A549 (cell line): Measurements from ENCODE around the gene GNA12. TPM values are rescaled to one million over a fixed set of nuclear protein-coding genes. Genes with fewer than 3 reads are reported as not detected.
"Not testable (repeated sequence)": the region's sequence is repeated elsewhere in the genome, so short reads cannot be mapped to it uniquely, and the experiment has no call there.

Experiments
- ATAC-seq, 2 experiments: fragments of 200-7000 bp in 1 of 2; fragments of >200 bp in 1 of 2; cut with Nextera tagmentation in 1 of 2; cut with Tn5 transposase in 1 of 2; 3 replicates each; pipeline versions ENCODE4 v1.8.0 to v1.9.1; 2018 to 2020; ENCODE audit warnings: mild to moderate bottlenecking in 1 of 2, moderate library complexity in 1 of 2
- CTCF ChIA-PET: fragments of 300-600 bp; sonication (Branson Sonifier 250); formaldehyde crosslinking; extraction: SDS; loops from one replicate; lab custom pipeline; 2021; ENCODE audit warnings: antibody characterized with exemption, inconsistent platforms; lab: Yijun Ruan, JAX
- POLR2A ChIA-PET: fragments of 350-600 bp; formaldehyde crosslinking; extraction: SDS; loops from one replicate; lab custom pipeline; 2021; ENCODE audit warnings: antibody characterized with exemption, inconsistent platforms; lab: Yijun Ruan, JAX
- DNase-seq, 2 experiments: peaks; one replicate each; pipeline versions ENCODE4 v3.0.0 to v3.0.0-alpha.2; 2011 to 2016; ENCODE audit warnings: low read depth in 1 of 2, low spot score in 1 of 2
- FAIRE-seq: peaks from 2 replicates; lab custom pipeline; 2011; peaks lifted over from hg19 to GRCh38; lab: Jason Lieb, UNC
- H3K27ac ChIP-seq, 2 experiments: fragments of >200 bp; sonication (Bioruptor Twin); formaldehyde crosslinking; 3 replicates each; pipeline ENCODE4 v1.5.1; 2016 to 2017
- H3K4me1 ChIP-seq: fragments of >200 bp; sonication (Bioruptor Twin); formaldehyde crosslinking; 3 replicates; pipeline ENCODE4 v1.6.1; 2016
- H3K4me2 ChIP-seq: fragments of >200 bp; sonication (Bioruptor Twin); formaldehyde crosslinking; 3 replicates; pipeline ENCODE4 v1.6.1; 2016
- H3K4me3 ChIP-seq: fragments of >200 bp; sonication (Bioruptor Twin); formaldehyde crosslinking; 3 replicates; pipeline ENCODE4 v1.5.1; 2016
- H3K9me3 ChIP-seq: fragments of >200 bp; sonication (Bioruptor Twin); formaldehyde crosslinking; 3 replicates; pipeline ENCODE4 v1.6.1; 2016
- CEBPB ChIP-seq, 2 experiments: fragments of >200 bp in 1 of 2; sonication (Bioruptor Twin) in 1 of 2; formaldehyde crosslinking in 1 of 2; IDR thresholded peaks; 2 replicates each; pipeline ENCODE4 v1.6.1; 2012 to 2016
- CHD2 ChIP-seq: fragments of 150-350 bp; IDR thresholded peaks from 2 replicates; pipeline ENCODE4 v1.6.1; 2014; ENCODE audit warnings: low read length; ENCODE audit not compliant: partially characterized antibody
- CTCF ChIP-seq: fragments of >200 bp; sonication (Bioruptor Twin); formaldehyde crosslinking; IDR thresholded peaks from 3 replicates; pipeline ENCODE4 v1.5.1; 2016
- EP300 ChIP-seq, 2 experiments: fragments of >200 bp; sonication (Bioruptor Twin); formaldehyde crosslinking; IDR thresholded peaks; 2 replicates in 1 of 2; 3 replicates in 1 of 2; pipeline ENCODE4 v1.6.1; 2016 to 2017
- ESRRA ChIP-seq: fragments of 150-350 bp; IDR thresholded peaks from 2 replicates; pipeline ENCODE4 v1.6.1; 2014; ENCODE audit warnings: mild to moderate bottlenecking, low read length, borderline replicate concordance
- FOXS1 ChIP-seq: fragments of 250-450 bp; sonication (Bioruptor Pico); IDR thresholded peaks from 2 replicates; pipeline ENCODE4 v1.5.0; 2020; ENCODE audit warnings: mild to moderate bottlenecking, moderate library complexity
- HDAC2 ChIP-seq: fragments of 200-600 bp; sonication (generic); IDR thresholded peaks from 2 replicates; pipeline ENCODE4 v1.6.1; 2016
- JUN ChIP-seq, 2 experiments: fragments of >200 bp; sonication (Bioruptor Twin); formaldehyde crosslinking; IDR thresholded peaks; 2 replicates in 1 of 2; 3 replicates in 1 of 2; pipeline ENCODE4 v1.6.1; 2016 to 2017
- MAZ ChIP-seq: fragments of 150-350 bp; IDR thresholded peaks from 2 replicates; pipeline ENCODE4 v1.6.1; 2014; ENCODE audit warnings: antibody characterized with exemption, low read depth, low read length, borderline replicate concordance
- NFE2L2 ChIP-seq: fragments of 150-350 bp; conservative IDR thresholded peaks from 2 replicates; pipeline ENCODE4 v1.6.1; 2014; ENCODE audit warnings: low read length
- POLR2A ChIP-seq: IDR thresholded peaks from 2 replicates; pipeline ENCODE4 v1.6.1; 2012; ENCODE audit warnings: mild to moderate bottlenecking, low read length
- RAD21 ChIP-seq, 2 experiments: fragments of >200 bp in 1 of 2; sonication (Bioruptor Twin) in 1 of 2; formaldehyde crosslinking in 1 of 2; IDR thresholded peaks in 1 of 2; conservative IDR thresholded peaks in 1 of 2; 2 replicates in 1 of 2; 3 replicates in 1 of 2; pipeline ENCODE4 v1.6.1; 2012 to 2018; ENCODE audit warnings: inconsistent platforms in 1 of 2
- RNF2 ChIP-seq: fragments of 200-600 bp; sonication (generic); IDR thresholded peaks from 2 replicates; pipeline ENCODE4 v1.6.1; 2016; ENCODE audit warnings: low read depth, mild to moderate bottlenecking, antibody characterized with exemption, moderate library complexity, borderline replicate concordance
- SMC3 ChIP-seq: fragments of >200 bp; sonication (Bioruptor Twin); formaldehyde crosslinking; IDR thresholded peaks from 3 replicates; pipeline ENCODE4 v1.6.1; 2018; ENCODE audit warnings: inconsistent platforms
- SREBF2 ChIP-seq: fragments of 450-650 bp; IDR thresholded peaks from 2 replicates; pipeline ENCODE4 v1.6.1; 2014; ENCODE audit warnings: mild to moderate bottlenecking, moderate library complexity
- ZC3H11A ChIP-seq: fragments of 450-650 bp; IDR thresholded peaks from 2 replicates; pipeline ENCODE4 v1.6.1; 2014; ENCODE audit warnings: antibody characterized with exemption, mild to moderate bottlenecking
- WGBS: methylation state at CpG from one replicate; pipeline ENCODE4 v1.1.6; 2017; ENCODE audit errors: missing lambda C conversion rate; 5-methylcytosine and 5-hydroxymethylcytosine counted together
- polyA plus RNA-seq, 4 experiments: library from polyadenylated mRNA; depleted of rRNA in 3 of 4; stranded (reverse); fragments of >200 nt; fragmentation: RNase III in 1 of 4; extraction: RNeasy Plus Mini Kit Qiagen cat#74134 plus additional on column Dnase treatment in 1 of 4; gene quantifications; 2 replicates in 3 of 4; 3 replicates in 1 of 4; pipeline ENCODE4 v1.2.3, GENCODE V29; 2011 to 2017
- TF ChIP-seq, protein P1 (sequence below): fragments of >200 bp; sonication (Bioruptor Twin); formaldehyde crosslinking; IDR thresholded peaks from 3 replicates; pipeline ENCODE4 v1.6.1; 2016
- TF ChIP-seq, protein P2 (sequence below): fragments of 150-350 bp; IDR thresholded peaks from 2 replicates; pipeline ENCODE4 v1.6.1; 2014; ENCODE audit warnings: low read depth, mild to moderate bottlenecking, low read length

The GNA12 gene
- polyA plus RNA-seq, 2 of the 4 experiments (the other 2 are of a cell fraction): 33.0 to 43.7 TPM

GRCh38 chr7:2751086-2751485 is 93.0 kb downstream of the GNA12 start:
- ChIA-PET CTCF (interaction anchor here (0.9 kb wide), 1 partner anchor 70 kb away, joined by 3 read pairs; no protein-coding TSS in a partner anchor), POLR2A (interaction anchor here (0.5 kb wide), 1 partner anchor 69 kb away, joined by 5 read pairs; no protein-coding TSS in a partner anchor)
- TF ChIP-seq MAZ: no peak

GRCh38 chr7:2750004-2750407 is 94.1 kb downstream of the GNA12 start:
- ChIA-PET CTCF (no interaction called here), POLR2A (no interaction called here)
- no peak for DNase-seq
- TF ChIP-seq, protein P1, sequence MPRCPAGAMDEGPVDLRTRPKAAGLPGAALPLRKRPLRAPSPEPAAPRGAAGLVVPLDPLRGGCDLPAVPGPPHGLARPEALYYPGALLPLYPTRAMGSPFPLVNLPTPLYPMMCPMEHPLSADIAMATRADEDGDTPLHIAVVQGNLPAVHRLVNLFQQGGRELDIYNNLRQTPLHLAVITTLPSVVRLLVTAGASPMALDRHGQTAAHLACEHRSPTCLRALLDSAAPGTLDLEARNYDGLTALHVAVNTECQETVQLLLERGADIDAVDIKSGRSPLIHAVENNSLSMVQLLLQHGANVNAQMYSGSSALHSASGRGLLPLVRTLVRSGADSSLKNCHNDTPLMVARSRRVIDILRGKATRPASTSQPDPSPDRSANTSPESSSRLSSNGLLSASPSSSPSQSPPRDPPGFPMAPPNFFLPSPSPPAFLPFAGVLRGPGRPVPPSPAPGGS: no peak
- TF ChIP-seq CTCF (no peak), FOXS1 (CRISPR knock-in tag) (no peak), EP300 (IDR thresholded peaks at IDR 0.05) (no peak), JUN (IDR thresholded peaks at IDR 0.05) (no peak), RNF2 (no peak), HDAC2 (no peak), POLR2A (no peak), ESRRA (no peak), NFE2L2 (no peak), MAZ (no peak), SMC3 (no peak), SREBF2 (no peak), RAD21 (conservative IDR thresholded peaks at IDR 0.05 in 1 of 2, IDR thresholded peaks at IDR 0.05 in 1 of 2) (no peak), ZC3H11A (no peak), CHD2 (no peak), CEBPB (IDR thresholded peaks at IDR 0.05) (no peak)
- TF ChIP-seq, protein P2, sequence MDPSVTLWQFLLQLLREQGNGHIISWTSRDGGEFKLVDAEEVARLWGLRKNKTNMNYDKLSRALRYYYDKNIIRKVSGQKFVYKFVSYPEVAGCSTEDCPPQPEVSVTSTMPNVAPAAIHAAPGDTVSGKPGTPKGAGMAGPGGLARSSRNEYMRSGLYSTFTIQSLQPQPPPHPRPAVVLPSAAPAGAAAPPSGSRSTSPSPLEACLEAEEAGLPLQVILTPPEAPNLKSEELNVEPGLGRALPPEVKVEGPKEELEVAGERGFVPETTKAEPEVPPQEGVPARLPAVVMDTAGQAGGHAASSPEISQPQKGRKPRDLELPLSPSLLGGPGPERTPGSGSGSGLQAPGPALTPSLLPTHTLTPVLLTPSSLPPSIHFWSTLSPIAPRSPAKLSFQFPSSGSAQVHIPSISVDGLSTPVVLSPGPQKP: no peak
- 92% methylated on average over 5 of the region's 5 CpGs for WGBS
- ATAC-seq: no peak; a peak in 2 of 6 replicates
- FAIRE-seq: no peak
- Histone ChIP-seq H3K4me3 (no peak overlapping the region), H3K4me2 (no peak overlapping the region), H3K27ac (no peak overlapping the region), H3K9me3 (no peaks in the 10 kb centered on the region), H3K4me1 (no peaks in the 10 kb centered on the region)

More at GRCh38 chr7:2751086-2751485, 93.0 kb downstream of the GNA12 start:
- H3K4me1 ChIP-seq: no peaks in the 10 kb centered on the region
- 75% methylated on average over 5 of the region's 5 CpGs for whole genome bisulfite sequencing
- H3K27ac ChIP-seq: no peak overlapping the region
- H3K4me2 ChIP-seq: no peak overlapping the region
- DNase-seq (no peak), FAIRE-seq (peak; percentile 28), ATAC-seq (no peak)
- H3K9me3 ChIP-seq: no peaks in the 10 kb centered on the region
- H3K4me3 ChIP-seq: no peak overlapping the region

DNA sequence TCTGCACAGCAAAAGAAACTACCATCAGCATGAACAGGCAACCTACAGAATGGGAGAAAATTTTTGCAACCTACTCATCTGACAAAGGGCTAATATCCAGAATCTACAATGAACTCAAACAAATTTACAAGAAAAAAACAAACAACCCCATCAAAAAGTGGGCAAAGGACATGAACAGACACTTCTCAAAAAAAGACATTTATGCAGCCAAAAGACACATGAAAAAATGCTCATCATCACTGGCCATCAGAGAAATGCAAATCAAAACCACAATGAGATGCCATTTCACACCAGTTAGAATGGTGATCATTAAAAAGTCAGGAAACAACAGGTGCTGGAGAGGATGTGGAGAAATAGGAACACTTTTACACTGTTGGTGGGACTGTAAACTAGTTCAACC is 95.4 kb downstream of the GNA12 start:
- CTCF ChIA-PET, H3K4me1 ChIP-seq, H3K4me3 ChIP-seq, DNase-seq, H3K4me2 ChIP-seq, H3K9me3 ChIP-seq, H3K27ac ChIP-seq, FAIRE-seq, ATAC-seq, POLR2A ChIA-PET: not testable (repeated sequence)

DNA sequence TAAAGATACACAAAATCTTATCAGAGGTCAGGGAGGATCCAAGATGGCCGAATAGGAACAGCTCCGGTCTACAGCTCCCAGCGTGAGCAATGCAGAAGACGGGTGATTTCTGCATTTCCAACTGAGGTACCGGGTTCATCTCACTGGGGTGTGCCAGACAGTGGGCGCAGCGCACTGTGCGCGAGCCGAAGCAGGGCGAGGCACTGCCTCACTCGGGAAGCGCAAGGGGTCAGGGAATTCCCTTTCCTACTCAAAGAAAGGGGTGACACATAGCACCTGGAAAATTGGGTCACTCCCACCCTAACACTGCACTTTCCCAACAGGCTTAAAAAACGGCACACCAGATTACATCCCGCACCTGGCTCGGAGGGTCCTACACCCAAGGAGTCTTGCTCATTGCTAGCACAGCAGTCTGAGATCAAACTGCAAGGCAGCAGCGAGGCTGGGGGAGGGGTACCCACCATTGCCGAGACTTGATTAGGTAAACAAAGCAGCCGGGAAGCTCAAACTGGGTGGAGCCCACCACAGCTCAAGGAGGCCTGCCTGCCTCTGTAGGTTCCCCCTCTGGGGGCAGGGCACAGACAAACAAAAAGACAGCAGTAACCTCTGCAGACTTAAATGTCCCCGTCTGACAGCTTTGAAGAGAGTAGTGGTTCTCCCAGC is 100.5 kb downstream of the GNA12 start:
- CTCF ChIA-PET: interaction anchor here (1.6 kb wide), 1 partner anchor 34 kb away, joined by 6 read pairs; no protein-coding TSS in a partner anchor
- H3K27ac ChIP-seq, H3K4me1 ChIP-seq, DNase-seq, FAIRE-seq, ATAC-seq, H3K9me3 ChIP-seq, H3K4me3 ChIP-seq, H3K4me2 ChIP-seq, POLR2A ChIA-PET: not testable (repeated sequence)
- 89% methylated on average over 19 of the region's 20 CpGs for WGBS
